ENCODE data around the gene SH2D1A. TPM values are rescaled to one million over a fixed set of nuclear protein-coding genes. Genes with fewer than 3 reads are reported as not detected.
"Not testable (repeated sequence)": the region's sequence is repeated elsewhere in the genome, so short reads cannot be mapped to it uniquely, and the experiment has no call there.

The SH2D1A gene
- 10 to 100 TPM in 1 of 6 donors, 1 to 10 TPM in 4, under 1 TPM in 1; 0.44 to 11.0 (median 1.5) TPM for total RNA-seq

DNA sequence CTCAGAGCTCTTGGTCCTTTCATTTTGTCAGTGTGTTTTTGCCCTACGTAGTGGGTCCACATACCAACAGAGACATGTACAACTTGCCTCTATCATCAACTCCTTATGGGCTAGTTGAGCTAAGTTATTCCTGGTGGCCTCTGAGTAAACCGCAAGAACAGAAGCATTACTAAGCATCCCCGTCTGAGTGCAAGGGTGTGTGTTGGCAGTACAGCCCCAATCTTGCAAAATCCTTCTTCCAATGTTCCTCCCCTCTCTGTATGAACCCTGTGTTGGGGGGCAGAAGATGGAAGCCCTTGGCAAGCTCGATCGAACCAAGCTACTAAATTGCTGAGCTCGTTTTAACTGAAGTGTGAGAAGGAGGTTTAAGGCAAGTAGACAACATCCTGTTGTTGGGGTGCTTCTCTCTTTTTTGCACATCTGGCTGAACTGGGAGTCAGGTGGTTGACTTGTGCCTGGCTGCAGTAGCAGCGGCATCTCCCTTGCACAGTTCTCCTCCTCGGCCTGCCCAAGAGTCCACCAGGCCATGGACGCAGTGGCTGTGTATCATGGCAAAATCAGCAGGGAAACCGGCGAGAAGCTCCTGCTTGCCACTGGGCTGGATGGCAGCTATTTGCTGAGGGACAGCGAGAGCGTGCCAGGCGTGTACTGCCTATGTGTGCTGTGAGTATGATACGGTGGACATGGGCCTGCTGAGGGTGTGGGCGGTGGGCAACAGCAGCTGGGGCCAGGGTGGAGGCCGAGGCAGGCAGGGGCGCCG is at the start of gene SH2D1A:
SH2D1A (plus strand) TSS at position 447 of the 760 bp plus-strand sequence; CDS start at position 527, 80 bp downstream.
- ATAC-seq (ENCODE audit: low FRiP score in 2 of 2): no peak
- peak in 1 of 4 donors; percentile 54 for TF ChIP-seq POLR2A (IDR thresholded peaks at IDR 0.05)
- TF ChIP-seq EP300 (IDR thresholded peaks at IDR 0.05): no peak
- WGBS, 2 donors: 77 to 91% methylated on average over 6 to 19 of the region's 19 CpGs
- peak in 1 of 2 donors; percentile 27 for DNase-seq
- peak within 1 kb of the TSS in 2 of 4 donors; percentile 36 to 71 for H3K27ac ChIP-seq
- H3K9me3 ChIP-seq: no peaks in the 10 kb centered on the region
- no peaks in the 10 kb centered on the region for H3K36me3 ChIP-seq
- H3K4me3 ChIP-seq: peak within 1 kb of the TSS in 3 of 4 donors; percentile 5 to 19 (median 17)
- no peaks in the 10 kb centered on the region for H3K27me3 ChIP-seq
- H3K4me1 ChIP-seq: no peaks in the 10 kb centered on the region

DNA sequence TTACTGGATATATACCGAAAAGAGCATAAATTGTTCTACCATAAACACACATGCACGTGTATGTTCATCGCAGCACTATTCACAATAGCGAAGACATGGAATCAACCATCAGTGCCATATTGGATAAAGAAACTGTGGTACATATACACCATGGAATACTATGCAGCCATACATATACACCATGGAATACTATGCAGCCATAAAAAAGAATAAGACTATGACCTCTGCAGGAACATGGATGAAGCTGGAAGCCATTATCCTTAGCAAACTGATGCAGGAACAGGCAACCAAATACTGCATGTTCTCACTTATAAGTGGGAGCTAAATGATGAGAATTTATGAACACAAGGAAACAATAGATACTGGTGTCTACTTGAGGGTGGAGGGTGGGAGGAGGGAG is 47.0 kb upstream of the SH2D1A start:
- H3K4me3 ChIP-seq; DNase-seq; H3K36me3 ChIP-seq; H3K4me1 ChIP-seq; H3K9me3 ChIP-seq; H3K27ac ChIP-seq; H3K27me3 ChIP-seq; ATAC-seq (ENCODE audit: low FRiP score in 2 of 2): not testable (repeated sequence)
- WGBS, 2 donors: 87 to 95% methylated on average over 4 of the region's 4 CpGs

DNA sequence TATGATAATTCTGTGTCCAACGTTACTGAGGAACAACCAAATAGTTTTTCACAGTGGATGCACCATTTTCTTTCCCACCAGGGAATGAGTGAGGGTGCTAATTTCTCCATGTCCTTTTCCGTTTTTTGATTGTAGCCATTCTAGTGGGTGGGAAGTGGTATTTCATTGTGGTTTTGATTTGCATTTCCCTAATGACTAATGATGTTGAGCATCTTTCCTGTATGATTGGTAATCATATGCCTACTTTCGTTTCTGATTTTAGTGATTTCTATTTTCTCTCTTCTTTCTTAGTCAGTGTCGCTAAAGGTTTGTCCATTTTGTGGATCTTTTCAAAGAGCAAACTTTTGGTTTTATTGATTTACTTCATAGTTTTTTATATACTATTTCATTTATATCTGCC is 46.0 kb upstream of the SH2D1A start:
- 70 to 80% methylated on average over 4 of the region's 4 CpGs for WGBS, 2 donors
- no peak for ATAC-seq (ENCODE audit: low FRiP score in 2 of 2)
- Histone ChIP-seq H3K9me3 (no peaks in the 10 kb centered on the region), H3K4me3 (no peak overlapping the region), H3K27me3 (no peaks in the 10 kb centered on the region), H3K27ac (no peak overlapping the region), H3K4me1 (no peaks in the 10 kb centered on the region), H3K36me3 (no peaks in the 10 kb centered on the region)
- TF ChIP-seq POLR2AphosphoS5 (IDR thresholded peaks at IDR 0.05): no peak
- TF ChIP-seq CTCF (IDR thresholded peaks at IDR 0.05): no peak
- TF ChIP-seq POLR2A (IDR thresholded peaks at IDR 0.05): no peak
- TF ChIP-seq EP300 (IDR thresholded peaks at IDR 0.05): no peak
- DNase-seq: no peak

GRCh38 chrX:124307253-124307907 is 39.0 kb upstream of the SH2D1A start:
- WGBS, 2 donors: 53 to 90% methylated on average over 2 of the region's 2 CpGs
- Histone ChIP-seq H3K4me3 (no peak overlapping the region), H3K36me3 (no peaks in the 10 kb centered on the region), H3K9me3 (no peaks in the 10 kb centered on the region), H3K27ac (no peak overlapping the region), H3K4me1 (no peaks in the 10 kb centered on the region), H3K27me3 (no peaks in the 10 kb centered on the region)
- ATAC-seq (ENCODE audit: low FRiP score in 2 of 2) (no peak), DNase-seq (no peak)
- TF ChIP-seq EP300 (IDR thresholded peaks at IDR 0.05) (no peak), POLR2A (IDR thresholded peaks at IDR 0.05) (no peak), POLR2AphosphoS5 (IDR thresholded peaks at IDR 0.05) (no peak), CTCF (IDR thresholded peaks at IDR 0.05) (no peak)

- no peak for DNase-seq
- no peaks in the 10 kb centered on the region for H3K9me3 ChIP-seq
Measured at GRCh38 chrX:124325732-124326131, 20.6 kb upstream of the SH2D1A start.

More at GRCh38 chrX:124325732-124326131, 20.6 kb upstream of the SH2D1A start:
- WGBS, 2 donors: 76 to 86% methylated on average over 1 of the region's 1 CpG
- H3K27ac ChIP-seq: no peak overlapping the region
- H3K4me1 ChIP-seq: no peaks in the 10 kb centered on the region
- H3K4me3 ChIP-seq: no peak overlapping the region
- no peak for ATAC-seq (ENCODE audit: low FRiP score in 2 of 2)
- no peaks in the 10 kb centered on the region for H3K27me3 ChIP-seq
- no peak for TF ChIP-seq POLR2A (IDR thresholded peaks at IDR 0.05)
- TF ChIP-seq EP300 (IDR thresholded peaks at IDR 0.05): no peak
- no peak for TF ChIP-seq CTCF (IDR thresholded peaks at IDR 0.05)
- TF ChIP-seq POLR2AphosphoS5 (IDR thresholded peaks at IDR 0.05): no peak
- H3K36me3 ChIP-seq: no peaks in the 10 kb centered on the region
